Stimulated activated effector memory CD8-positive, alpha-beta T cell treated with anti-CD3 and anti-CD28 coated beads, Interleukin-12 subunit alpha, Interleukin-12 subunit beta, amount 100 ng/mL, for 72 hours (primary cell): Measurements from ENCODE around the gene C1orf94.

Experiments used
- ATAC-seq: fragments of 150-1000 bp; cut with Tn5 transposase; 2 replicates; pipeline ENCODE4 v1.10.0; 2021
- DNase-seq, 2 donors: peaks; one replicate each; pipeline ENCODE4 v3.0.0; 2021 to 2022; ENCODE audit warnings: low spot score in 2 of 2
- H3K27ac Mint-ChIP-seq: one replicate; pipeline ENCODE4 v1.8.0; 2022; ENCODE audit warnings: mild to moderate bottlenecking, mixed read lengths
- H3K36me3 Mint-ChIP-seq: one replicate; pipeline ENCODE4 v1.8.0; 2022; ENCODE audit warnings: mild to moderate bottlenecking, mixed read lengths
- H3K4me1 Mint-ChIP-seq: one replicate; pipeline ENCODE4 v1.8.0; 2022; ENCODE audit warnings: mixed read lengths
- H3K4me3 Mint-ChIP-seq: one replicate; pipeline ENCODE4 v1.8.0; 2022; ENCODE audit warnings: mild to moderate bottlenecking, mixed read lengths
- H3K9me3 Mint-ChIP-seq: one replicate; pipeline ENCODE4 v1.8.0; 2022; ENCODE audit warnings: mixed read lengths

The C1orf94 gene

DNA sequence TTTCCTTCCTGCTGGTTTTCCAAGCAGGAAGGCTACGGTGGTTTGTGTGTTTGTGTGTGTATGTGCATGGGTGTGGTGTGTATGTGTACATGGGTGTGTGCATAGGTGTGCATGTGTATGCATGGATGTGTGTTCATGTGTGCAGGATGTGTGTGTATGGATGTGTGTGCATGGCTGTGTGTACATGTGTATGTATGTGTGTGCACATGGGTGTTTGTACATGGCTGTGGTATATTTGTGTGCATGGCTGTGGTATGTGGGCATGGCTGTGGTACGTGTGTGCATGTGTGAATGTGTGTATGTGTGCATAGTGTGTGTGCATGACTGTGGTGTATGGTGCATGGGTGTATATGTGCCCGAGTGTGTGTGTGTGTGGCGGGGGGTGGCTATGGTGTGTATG lies 12.3 kb downstream of the C1orf94 start:
- H3K36me3 Mint-ChIP-seq = no peaks in the 10 kb centered on the region
- H3K4me1 Mint-ChIP-seq = no peaks in the 10 kb centered on the region
- no peak overlapping the region for H3K27ac Mint-ChIP-seq
- no peak overlapping the region for H3K4me3 Mint-ChIP-seq
- ATAC-seq (no peak), DNase-seq (no peak)
- H3K9me3 Mint-ChIP-seq = peaks cover 9% of the 10 kb centered on the region

DNA sequence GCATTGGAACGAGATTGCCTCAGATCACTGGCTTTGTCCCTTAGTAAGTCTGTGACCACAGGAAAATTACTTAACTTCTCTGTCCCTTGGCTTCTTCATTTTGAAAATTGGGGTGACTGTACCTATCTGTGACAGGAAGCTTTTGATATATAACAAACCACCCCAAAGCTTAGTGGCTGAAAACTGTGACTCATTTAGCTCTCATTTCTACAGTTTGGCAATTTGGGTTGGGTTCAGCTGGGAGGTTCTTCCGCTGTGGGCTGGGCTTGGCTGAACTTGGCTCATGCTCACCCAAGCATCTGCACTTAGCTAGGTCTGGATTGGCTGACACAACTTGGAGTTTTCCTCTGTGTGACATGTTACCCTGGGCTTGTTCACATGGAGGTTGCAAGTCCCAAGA lies 14.0 kb downstream of the C1orf94 start:
- ATAC-seq (no peak), DNase-seq (no peak)
- H3K4me1 Mint-ChIP-seq = no peaks in the 10 kb centered on the region
- no peaks in the 10 kb centered on the region for H3K36me3 Mint-ChIP-seq
- H3K9me3 Mint-ChIP-seq = peaks cover 9% of the 10 kb centered on the region
- no peak overlapping the region for H3K27ac Mint-ChIP-seq
- H3K4me3 Mint-ChIP-seq = no peak overlapping the region

DNA sequence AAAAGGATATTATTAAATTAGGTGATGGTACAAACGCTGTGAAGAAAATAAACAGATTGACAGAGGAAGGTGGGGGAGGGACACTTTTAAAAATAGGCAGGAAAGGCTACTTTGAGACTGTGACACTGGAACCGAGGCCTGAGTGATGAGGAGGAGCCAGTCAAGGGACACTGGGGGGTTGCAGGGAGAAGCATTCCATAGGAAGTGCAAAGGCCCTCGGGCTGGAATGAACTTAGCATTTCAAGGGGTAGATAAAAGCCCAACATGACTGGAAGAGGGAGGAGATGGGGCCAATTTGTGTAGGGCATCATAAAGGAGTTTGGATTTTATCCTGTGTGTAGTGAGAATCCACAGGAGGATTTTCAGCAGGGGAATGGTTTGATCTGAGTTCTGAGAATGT lies 15.9 kb downstream of the C1orf94 start:
- DNase-seq (no peak), ATAC-seq (no peak)
- Mint-ChIP-seq H3K4me3 (no peak overlapping the region), H3K9me3 (peaks cover 9% of the 10 kb centered on the region), H3K36me3 (no peaks in the 10 kb centered on the region), H3K4me1 (no peaks in the 10 kb centered on the region), H3K27ac (no peak overlapping the region)

DNA sequence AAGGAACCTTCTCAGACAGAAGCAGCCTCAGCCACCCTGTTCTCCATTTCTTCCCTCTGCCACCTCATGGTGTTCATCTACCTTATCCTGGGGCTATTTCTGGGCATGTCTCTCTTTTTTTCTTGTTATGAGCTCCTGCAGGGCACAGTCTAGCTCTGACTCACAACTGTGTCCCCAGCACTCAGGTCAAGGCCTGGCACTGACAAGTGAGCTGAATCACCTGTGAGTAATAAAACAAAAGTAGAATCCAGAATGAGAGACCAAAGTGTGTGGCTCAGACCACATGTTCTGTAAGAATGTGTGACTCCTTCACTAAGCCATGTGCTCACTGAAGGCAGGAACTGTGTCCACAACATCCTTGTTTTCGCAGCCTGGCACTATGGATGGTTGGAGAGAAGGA lies 23.2 kb downstream of the C1orf94 start:
- Mint-ChIP-seq H3K9me3 (peaks cover 2% of the 10 kb centered on the region), H3K36me3 (no peaks in the 10 kb centered on the region), H3K4me1 (no peaks in the 10 kb centered on the region), H3K27ac (no peak overlapping the region), H3K4me3 (no peak overlapping the region)
- ATAC-seq = peak; percentile 62
- DNase-seq = no peak

DNA sequence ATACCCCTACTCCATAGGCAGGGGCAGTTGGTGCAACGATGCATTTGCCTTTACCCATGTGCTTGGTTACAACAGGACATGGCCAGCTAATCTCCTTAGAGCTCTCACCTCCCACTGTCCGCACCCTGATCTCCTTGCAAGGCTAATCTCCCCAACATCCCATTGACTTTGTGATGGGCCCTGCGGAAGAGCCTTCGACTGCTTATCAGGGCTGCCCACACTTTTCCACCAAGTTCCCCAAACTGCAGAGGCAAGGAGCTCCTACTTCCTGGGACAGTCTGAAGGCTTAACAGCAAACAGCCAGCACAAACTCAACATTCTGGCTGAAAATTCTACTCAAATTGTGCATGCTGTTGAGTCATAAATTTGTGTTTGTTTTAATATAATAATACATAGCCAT lies 36.0 kb downstream of the C1orf94 start:
- Mint-ChIP-seq H3K4me3 (no peak overlapping the region), H3K36me3 (no peaks in the 10 kb centered on the region), H3K4me1 (no peaks in the 10 kb centered on the region), H3K27ac (no peak overlapping the region), H3K9me3 (no peaks in the 10 kb centered on the region)
- no peak for ATAC-seq
- DNase-seq = no peak

DNA sequence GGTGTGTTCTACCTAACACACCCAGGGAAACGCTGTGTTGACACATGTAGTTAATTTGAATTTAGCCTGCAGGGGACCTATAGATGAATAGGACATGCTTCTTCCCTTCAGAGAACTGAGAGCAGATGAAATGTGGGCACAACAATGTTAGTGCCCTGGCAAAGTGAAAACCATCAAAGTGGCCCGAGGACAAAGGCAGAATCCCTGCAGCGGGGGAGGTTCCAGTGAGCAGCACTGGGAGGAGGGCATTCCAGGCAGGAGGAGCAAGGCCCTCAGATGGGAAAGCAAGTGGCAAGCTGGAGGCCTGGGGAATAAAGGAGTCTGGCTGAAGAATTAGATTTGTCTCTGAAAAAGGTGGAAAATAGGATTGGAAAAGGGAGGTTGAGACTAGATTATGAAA lies 37.2 kb downstream of the C1orf94 start:
- Mint-ChIP-seq H3K9me3 (no peaks in the 10 kb centered on the region), H3K4me3 (no peak overlapping the region), H3K36me3 (no peaks in the 10 kb centered on the region), H3K27ac (no peak overlapping the region), H3K4me1 (no peaks in the 10 kb centered on the region)
- DNase-seq = no peak
- ATAC-seq = no peak

DNA sequence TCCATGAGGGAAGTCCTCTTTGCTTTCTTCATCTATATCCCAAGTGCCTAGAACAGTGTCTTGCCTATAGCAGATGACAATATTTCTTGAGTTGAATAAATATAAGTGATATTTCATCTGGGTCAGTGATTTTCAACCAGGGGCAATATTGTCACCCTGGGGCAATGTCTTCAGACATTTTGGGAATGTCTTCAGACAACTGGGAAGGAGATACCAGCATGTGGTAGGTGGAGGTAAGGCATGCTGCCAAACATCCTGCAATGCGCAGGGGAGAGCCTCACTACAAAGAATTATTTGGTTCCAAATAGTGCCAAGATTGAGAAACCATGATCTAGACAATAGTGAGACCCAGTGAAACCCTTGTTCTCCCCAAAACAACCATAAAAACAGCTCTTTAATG lies 54.7 kb downstream of the C1orf94 start:
- Mint-ChIP-seq H3K27ac (no peak overlapping the region), H3K36me3 (no peaks in the 10 kb centered on the region), H3K4me1 (no peaks in the 10 kb centered on the region), H3K9me3 (no peaks in the 10 kb centered on the region), H3K4me3 (no peak overlapping the region)
- no peak for DNase-seq
- ATAC-seq = no peak

DNA sequence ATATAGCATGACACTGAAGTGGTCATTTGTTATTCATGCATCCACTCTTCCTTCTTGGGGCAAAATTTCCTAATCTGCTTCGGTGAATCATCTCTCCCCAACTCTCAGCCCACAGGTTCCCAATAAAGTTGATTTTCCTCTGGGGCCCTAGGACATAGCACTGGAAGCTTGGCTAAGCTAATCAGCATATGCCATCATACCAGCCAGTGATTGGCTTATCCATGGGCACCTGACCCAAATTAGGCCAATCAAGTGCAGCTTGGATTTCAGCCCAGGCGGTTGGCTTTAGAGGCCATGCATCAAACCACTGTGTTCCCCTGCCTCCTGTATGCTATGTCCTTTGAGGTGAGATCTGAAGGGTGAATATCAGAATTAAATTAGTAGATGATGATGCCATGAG lies 58.9 kb downstream of the C1orf94 start:
- Mint-ChIP-seq H3K4me1 (no peaks in the 10 kb centered on the region), H3K9me3 (no peaks in the 10 kb centered on the region), H3K4me3 (no peak overlapping the region), H3K27ac (no peak overlapping the region), H3K36me3 (no peaks in the 10 kb centered on the region)
- no peak for DNase-seq
- no peak for ATAC-seq

DNA sequence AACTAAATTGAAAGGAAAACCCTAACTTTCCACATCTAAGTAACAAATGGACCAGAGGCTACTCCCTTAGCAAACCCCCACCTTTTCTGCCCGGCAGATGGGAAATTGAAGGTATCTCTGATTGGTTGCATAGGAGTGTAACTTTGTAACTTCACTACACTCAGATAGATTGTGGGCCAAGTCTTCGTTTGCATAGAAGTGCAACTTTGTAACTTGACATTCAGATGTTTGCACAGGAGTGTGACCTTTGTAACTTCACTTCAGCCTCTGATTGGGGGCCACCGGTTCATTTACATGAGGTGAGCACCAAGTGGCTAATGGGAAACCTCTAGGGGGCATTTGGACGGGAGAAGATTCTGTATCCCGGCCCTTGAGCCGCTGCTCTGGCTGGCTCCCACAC lies 59.4 kb downstream of the C1orf94 start:
- Mint-ChIP-seq H3K36me3 (no peaks in the 10 kb centered on the region), H3K9me3 (no peaks in the 10 kb centered on the region), H3K4me3 (no peak overlapping the region), H3K27ac (no peak overlapping the region), H3K4me1 (no peaks in the 10 kb centered on the region)
- no peak for ATAC-seq
- no peak for DNase-seq

DNA sequence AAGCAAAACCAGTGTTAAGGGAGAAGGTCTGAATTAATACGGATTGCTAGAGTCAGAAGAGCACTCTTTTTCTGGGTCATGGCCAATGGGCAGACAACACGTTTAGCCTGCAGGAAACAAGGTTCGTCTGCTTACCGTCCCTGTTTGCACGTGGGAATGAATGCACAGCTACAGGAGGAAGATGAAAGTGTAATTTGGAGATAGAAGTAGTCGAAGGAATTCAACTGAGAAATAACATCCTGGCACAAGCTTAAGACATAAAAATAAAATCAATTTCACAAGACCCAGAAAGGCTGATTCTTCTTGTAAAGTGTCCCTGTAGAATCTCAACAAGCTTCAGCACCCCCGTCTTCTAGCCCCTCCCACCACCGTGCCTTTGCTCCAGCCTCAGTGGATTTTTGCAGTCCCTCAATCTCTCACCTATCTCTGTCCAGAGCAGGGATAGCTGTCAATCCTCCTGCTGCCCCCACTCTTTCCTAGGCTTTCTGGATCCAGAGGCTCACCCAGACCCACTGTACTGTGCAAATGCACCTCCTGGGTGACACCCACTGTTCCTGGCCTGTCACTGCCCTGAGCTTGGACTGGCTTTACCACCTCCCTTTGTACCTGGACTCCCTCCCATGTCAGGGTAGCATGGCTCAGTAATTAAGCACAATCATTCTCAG lies 60.6 kb downstream of the C1orf94 start:
- H3K4me3 Mint-ChIP-seq = no peak overlapping the region
- DNase-seq (no peak), ATAC-seq (no peak)
- H3K9me3 Mint-ChIP-seq = no peaks in the 10 kb centered on the region
- no peaks in the 10 kb centered on the region for H3K4me1 Mint-ChIP-seq
- no peaks in the 10 kb centered on the region for H3K36me3 Mint-ChIP-seq
- H3K27ac Mint-ChIP-seq = no peak overlapping the region

DNA sequence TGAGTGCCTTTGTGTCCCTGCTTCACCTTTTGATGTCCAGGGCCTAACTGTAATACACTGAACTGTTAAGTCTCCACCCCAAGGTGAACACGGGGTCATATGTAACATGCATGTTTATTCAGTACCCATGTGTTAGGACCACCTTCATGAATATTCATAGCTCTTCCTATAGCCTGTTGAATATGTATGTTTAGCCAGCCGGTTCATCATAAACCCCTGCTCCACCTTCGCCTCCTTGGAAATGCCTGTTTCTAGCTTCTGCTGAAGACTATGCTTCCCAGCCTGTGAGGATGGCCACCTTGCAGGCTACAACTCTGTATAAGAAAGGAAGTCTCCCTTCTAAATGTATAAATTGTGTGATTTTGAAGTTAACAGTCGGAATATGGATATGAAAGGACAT lies 69.3 kb downstream of the C1orf94 start:
- Mint-ChIP-seq H3K36me3 (no peaks in the 10 kb centered on the region), H3K9me3 (no peaks in the 10 kb centered on the region), H3K4me3 (no peak overlapping the region), H3K4me1 (no peaks in the 10 kb centered on the region), H3K27ac (no peak overlapping the region)
- ATAC-seq = no peak
- DNase-seq = no peak

DNA sequence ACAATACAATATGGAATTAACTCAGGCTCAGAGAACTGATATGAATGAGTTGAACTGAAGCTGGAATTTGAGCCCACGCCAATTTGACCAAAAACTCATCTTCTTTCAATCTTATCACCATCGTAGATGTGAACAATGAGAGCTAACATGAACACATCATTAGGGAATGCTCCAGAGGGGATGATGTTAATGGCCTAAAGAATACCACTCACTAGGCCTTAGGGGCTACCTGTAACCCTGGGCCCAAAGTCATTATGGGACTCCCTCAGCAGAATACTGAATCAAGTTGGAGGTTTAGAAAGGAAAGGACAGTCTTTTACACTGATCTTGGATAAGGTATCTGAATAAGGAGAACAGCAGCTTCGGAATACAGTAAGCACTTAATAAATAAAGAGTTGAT lies 73.6 kb downstream of the C1orf94 start:
- ATAC-seq (no peak), DNase-seq (no peak)
- no peak overlapping the region for H3K4me3 Mint-ChIP-seq
- no peaks in the 10 kb centered on the region for H3K4me1 Mint-ChIP-seq
- H3K36me3 Mint-ChIP-seq = no peaks in the 10 kb centered on the region
- no peak overlapping the region for H3K27ac Mint-ChIP-seq
- H3K9me3 Mint-ChIP-seq = no peaks in the 10 kb centered on the region

DNA sequence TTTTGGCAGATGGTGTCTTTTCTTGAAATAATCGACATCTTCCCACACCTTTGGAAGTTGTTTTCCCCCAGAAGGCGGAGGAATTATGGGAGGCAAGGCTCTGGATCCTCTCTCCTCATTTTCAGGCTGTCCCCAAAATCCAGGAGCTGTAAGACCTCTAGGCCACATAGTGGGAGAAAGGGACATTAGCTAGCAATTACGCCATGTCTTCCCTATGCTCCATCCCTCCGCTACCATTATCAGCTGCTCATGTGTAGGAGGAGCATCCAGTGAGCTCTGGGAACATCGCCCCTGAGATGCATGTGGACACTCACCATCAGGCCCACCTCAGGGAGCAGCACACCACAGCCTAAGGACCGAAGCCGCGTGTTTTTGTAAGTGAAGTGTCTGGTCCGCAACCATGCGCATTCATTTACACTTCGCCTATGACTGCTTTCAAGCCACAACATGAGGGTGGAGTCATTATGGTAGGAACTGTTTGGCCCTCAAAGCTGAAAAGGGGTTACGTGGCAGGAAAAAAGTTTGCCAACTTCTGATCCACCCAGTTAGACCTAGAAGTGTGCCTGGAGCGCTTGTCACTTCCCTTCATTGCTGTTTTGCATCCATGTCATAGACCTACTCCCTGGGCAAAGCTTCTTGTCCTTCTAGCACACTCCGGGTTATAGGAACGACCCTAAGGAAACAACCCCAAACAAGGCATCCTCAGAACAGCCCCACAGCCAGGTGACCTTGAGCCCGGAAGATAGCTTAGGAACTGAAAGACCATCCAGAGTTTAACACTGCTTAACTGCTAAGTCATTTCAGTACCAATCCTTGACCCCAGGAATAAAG lies 85.5 kb downstream of the C1orf94 start:
- no peak overlapping the region for H3K27ac Mint-ChIP-seq
- no peaks in the 10 kb centered on the region for H3K4me1 Mint-ChIP-seq
- ATAC-seq = no peak

DNA sequence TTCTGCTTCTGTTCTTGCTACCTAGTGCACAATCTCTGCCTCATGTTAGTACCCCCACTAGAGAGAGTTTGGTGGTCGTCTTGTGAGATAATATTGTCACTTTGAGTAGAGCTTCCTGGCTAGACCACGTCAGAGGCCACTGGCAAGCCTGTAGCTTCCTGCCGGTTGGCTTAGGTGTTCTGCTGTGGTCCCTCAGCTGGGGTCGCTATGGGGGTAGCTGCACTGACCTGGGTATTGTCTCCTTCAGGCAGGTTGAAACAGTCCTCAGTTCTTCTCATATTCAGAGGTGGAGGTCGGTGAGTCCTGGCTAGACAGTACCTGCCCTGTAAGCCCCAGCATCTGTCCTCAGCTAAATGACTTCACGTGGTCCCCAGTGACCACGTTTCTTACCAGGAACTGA lies 86.2 kb downstream of the C1orf94 start:
- DNase-seq (peak in 1 of 2 donors; percentile 7), ATAC-seq (no peak)
- Mint-ChIP-seq H3K4me1 (no peaks in the 10 kb centered on the region), H3K27ac (no peak overlapping the region), H3K4me3 (no peak overlapping the region), H3K36me3 (no peaks in the 10 kb centered on the region), H3K9me3 (peaks cover 2% of the 10 kb centered on the region)

More for the DNA sequence above, 85.5 kb downstream of the C1orf94 start:
- DNase-seq = peak in 1 of 2 donors; percentile 8
- H3K36me3 Mint-ChIP-seq = no peaks in the 10 kb centered on the region
- peaks cover 2% of the 10 kb centered on the region for H3K9me3 Mint-ChIP-seq
- H3K4me3 Mint-ChIP-seq = no peak overlapping the region

DNA sequence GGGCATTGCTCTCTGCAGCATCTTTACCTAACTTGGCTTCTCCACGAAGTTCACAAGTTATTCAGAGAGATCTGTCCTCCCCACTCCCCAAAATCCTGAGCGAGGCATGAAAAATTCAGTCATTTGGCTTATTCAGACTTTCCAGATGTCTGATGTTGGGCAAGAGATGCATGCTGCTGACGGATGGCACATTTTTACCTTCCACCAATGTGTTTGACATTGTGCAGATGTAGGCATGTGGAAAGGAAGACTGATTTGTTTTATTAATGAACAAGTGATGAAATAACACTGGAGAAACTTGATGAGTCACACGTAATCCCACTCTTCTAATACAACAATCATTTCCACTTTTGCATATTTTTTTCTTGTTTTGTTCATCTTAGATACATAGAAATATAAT lies 86.7 kb downstream of the C1orf94 start:
- no peaks in the 10 kb centered on the region for H3K36me3 Mint-ChIP-seq
- no peak overlapping the region for H3K4me3 Mint-ChIP-seq
- peaks cover 2% of the 10 kb centered on the region for H3K9me3 Mint-ChIP-seq
- ATAC-seq (no peak), DNase-seq (no peak)
- no peaks in the 10 kb centered on the region for H3K4me1 Mint-ChIP-seq
- H3K27ac Mint-ChIP-seq = no peak overlapping the region

DNA sequence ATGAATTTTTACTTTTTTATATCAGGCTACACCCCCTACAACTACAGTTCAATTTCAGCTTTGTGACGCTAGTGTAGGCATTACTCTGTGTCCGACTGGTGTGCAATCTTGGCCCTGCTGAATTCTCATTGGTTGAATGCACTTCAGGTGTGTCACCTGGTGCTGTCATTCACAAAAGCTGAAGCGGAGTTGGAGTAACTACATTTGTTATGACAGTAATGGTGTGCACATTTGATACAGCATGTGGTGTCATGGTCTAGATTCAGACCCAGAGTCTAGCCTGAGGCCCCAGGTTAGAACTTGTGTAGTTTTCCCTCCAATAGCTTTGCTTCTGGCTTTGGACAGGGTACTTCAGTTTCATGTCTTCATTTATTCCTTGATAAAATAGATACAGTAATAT lies 88.7 kb downstream of the C1orf94 start:
- DNase-seq (no peak), ATAC-seq (no peak)
- Mint-ChIP-seq H3K27ac (no peak overlapping the region), H3K4me3 (no peak overlapping the region), H3K4me1 (no peaks in the 10 kb centered on the region), H3K9me3 (peaks cover 2% of the 10 kb centered on the region), H3K36me3 (no peaks in the 10 kb centered on the region)
